ENCODE measurements around the gene KRT20. TPM values are rescaled to one million over a fixed set of nuclear protein-coding genes. Genes with fewer than 3 reads are reported as not detected.
"Not testable (repeated sequence)": the region's sequence is repeated elsewhere in the genome, so short reads cannot be mapped to it uniquely, and the experiment has no call there.

Gene KRT20
- total and polyA plus RNA-seq, 4 donors: not detected

DNA sequence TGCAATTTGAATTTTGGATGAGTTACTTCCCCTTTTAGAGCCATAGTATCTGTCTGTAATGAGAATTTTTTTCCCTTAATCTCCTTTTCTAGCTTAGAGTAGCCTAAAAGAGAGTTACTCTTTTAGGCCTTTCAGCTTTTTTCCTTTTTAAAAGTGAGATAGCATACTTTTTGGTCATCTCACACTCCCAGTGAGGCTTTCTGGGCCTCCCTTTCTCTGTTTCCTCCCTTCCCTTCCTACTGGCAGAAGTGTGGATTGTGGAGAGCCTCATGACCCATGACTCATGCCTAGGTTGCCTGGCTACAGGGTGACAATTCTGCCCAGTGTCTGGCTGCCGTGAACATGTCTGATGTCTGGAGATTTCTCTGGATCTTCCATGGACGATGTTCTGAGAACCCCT, 37.2 kb upstream of the KRT20 start:
- H3K27ac ChIP-seq (ENCODE audit: low read depth in 1 of 2, low read length in 2 of 2): no peak overlapping the region
- TF ChIP-seq RAD21 (IDR thresholded peaks at IDR 0.05) (no peak), JUND (IDR thresholded peaks at IDR 0.05) (peak in 1 of 2 donors; percentile 8), NR2F2 (IDR thresholded peaks at IDR 0.05) (no peak), FOXA2 (IDR thresholded peaks at IDR 0.05) (no peak), RXRA (IDR thresholded peaks at IDR 0.05) (no peak), FOXA1 (IDR thresholded peaks at IDR 0.05) (no peak)
- 72% methylated on average over 2 of the region's 2 CpGs for WGBS
- H3K9me3 ChIP-seq (ENCODE audit: control insufficient read depth in 4 of 4, low read length in 3 of 4): no peaks in the 10 kb centered on the region
- no peaks in the 10 kb centered on the region for H3K36me3 ChIP-seq (ENCODE audit: control insufficient read depth in 4 of 4, insufficient read depth in 3 of 4, low read depth in 1 of 4, low read length in 3 of 4)
- DNase-seq (ENCODE audit: low spot score): no peak
- no peaks in the 10 kb centered on the region for H3K4me1 ChIP-seq (ENCODE audit: control insufficient read depth in 4 of 4, insufficient read depth in 4 of 4, low read length in 3 of 4)
- no peak overlapping the region for H3K9ac ChIP-seq (ENCODE audit: low read depth in 1 of 2, low read length in 2 of 2)
- peaks cover 0 to 7% (median 1%) of the 10 kb centered on the region in 4 donors for H3K27me3 ChIP-seq (ENCODE audit: control insufficient read depth in 4 of 4, insufficient read depth in 4 of 4, low read length in 3 of 4)
- H3K4me3 ChIP-seq (ENCODE audit: low read depth in 1 of 3, low read length in 3 of 3): no peak overlapping the region

DNA sequence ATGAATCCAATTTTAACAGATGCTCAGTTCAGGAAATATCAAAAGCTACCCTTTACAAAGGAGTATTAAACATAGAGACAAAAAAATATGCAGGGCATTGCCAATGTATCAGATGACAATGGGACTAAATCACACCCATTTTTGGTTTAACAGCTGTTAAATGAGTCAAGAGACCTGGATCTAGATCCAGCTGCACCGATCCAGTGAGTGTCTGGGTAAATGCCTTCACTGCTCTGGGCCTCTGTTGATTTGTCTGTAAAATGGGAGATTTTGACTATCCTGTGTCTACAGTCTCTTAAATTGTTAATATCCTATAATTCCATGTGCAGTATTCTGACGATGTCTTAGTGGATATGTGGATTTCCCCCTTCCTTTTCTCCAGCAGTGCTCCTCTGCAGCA, 36.0 kb upstream of the KRT20 start:
- WGBS: 91% methylated on average over 2 of the region's 2 CpGs
- Histone ChIP-seq H3K36me3 (ENCODE audit: control insufficient read depth in 4 of 4, insufficient read depth in 3 of 4, low read depth in 1 of 4, low read length in 3 of 4) (no peaks in the 10 kb centered on the region), H3K27ac (ENCODE audit: low read depth in 1 of 2, low read length in 2 of 2) (no peak overlapping the region), H3K9ac (ENCODE audit: low read depth in 1 of 2, low read length in 2 of 2) (no peak overlapping the region), H3K4me3 (ENCODE audit: low read depth in 1 of 3, low read length in 3 of 3) (no peak overlapping the region), H3K4me1 (ENCODE audit: control insufficient read depth in 4 of 4, insufficient read depth in 4 of 4, low read length in 3 of 4) (no peaks in the 10 kb centered on the region), H3K9me3 (ENCODE audit: control insufficient read depth in 4 of 4, low read length in 3 of 4) (no peaks in the 10 kb centered on the region), H3K27me3 (ENCODE audit: control insufficient read depth in 4 of 4, insufficient read depth in 4 of 4, low read length in 3 of 4) (peaks cover 0 to 7% (median 1%) of the 10 kb centered on the region in 4 donors)
- TF ChIP-seq RAD21 (IDR thresholded peaks at IDR 0.05): no peak
- TF ChIP-seq, protein P1, sequence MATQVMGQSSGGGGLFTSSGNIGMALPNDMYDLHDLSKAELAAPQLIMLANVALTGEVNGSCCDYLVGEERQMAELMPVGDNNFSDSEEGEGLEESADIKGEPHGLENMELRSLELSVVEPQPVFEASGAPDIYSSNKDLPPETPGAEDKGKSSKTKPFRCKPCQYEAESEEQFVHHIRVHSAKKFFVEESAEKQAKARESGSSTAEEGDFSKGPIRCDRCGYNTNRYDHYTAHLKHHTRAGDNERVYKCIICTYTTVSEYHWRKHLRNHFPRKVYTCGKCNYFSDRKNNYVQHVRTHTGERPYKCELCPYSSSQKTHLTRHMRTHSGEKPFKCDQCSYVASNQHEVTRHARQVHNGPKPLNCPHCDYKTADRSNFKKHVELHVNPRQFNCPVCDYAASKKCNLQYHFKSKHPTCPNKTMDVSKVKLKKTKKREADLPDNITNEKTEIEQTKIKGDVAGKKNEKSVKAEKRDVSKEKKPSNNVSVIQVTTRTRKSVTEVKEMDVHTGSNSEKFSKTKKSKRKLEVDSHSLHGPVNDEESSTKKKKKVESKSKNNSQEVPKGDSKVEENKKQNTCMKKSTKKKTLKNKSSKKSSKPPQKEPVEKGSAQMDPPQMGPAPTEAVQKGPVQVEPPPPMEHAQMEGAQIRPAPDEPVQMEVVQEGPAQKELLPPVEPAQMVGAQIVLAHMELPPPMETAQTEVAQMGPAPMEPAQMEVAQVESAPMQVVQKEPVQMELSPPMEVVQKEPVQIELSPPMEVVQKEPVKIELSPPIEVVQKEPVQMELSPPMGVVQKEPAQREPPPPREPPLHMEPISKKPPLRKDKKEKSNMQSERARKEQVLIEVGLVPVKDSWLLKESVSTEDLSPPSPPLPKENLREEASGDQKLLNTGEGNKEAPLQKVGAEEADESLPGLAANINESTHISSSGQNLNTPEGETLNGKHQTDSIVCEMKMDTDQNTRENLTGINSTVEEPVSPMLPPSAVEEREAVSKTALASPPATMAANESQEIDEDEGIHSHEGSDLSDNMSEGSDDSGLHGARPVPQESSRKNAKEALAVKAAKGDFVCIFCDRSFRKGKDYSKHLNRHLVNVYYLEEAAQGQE (IDR thresholded peaks at IDR 0.05): no peak
- TF ChIP-seq HNF4G (IDR thresholded peaks at IDR 0.05): no peak
- TF ChIP-seq, protein P2, sequence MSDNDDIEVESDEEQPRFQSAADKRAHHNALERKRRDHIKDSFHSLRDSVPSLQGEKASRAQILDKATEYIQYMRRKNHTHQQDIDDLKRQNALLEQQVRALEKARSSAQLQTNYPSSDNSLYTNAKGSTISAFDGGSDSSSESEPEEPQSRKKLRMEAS (IDR thresholded peaks at IDR 0.05): no peak
- no peak for TF ChIP-seq NR2F2 (IDR thresholded peaks at IDR 0.05)
- no peak for TF ChIP-seq RXRA (IDR thresholded peaks at IDR 0.05)
- TF ChIP-seq JUND (IDR thresholded peaks at IDR 0.05): no peak
- TF ChIP-seq, protein P3, sequence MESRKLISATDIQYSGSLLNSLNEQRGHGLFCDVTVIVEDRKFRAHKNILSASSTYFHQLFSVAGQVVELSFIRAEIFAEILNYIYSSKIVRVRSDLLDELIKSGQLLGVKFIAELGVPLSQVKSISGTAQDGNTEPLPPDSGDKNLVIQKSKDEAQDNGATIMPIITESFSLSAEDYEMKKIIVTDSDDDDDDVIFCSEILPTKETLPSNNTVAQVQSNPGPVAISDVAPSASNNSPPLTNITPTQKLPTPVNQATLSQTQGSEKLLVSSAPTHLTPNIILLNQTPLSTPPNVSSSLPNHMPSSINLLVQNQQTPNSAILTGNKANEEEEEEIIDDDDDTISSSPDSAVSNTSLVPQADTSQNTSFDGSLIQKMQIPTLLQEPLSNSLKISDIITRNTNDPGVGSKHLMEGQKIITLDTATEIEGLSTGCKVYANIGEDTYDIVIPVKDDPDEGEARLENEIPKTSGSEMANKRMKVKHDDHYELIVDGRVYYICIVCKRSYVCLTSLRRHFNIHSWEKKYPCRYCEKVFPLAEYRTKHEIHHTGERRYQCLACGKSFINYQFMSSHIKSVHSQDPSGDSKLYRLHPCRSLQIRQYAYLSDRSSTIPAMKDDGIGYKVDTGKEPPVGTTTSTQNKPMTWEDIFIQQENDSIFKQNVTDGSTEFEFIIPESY (IDR thresholded peaks at IDR 0.05): no peak
- no peak for TF ChIP-seq TAF1 (conservative IDR thresholded peaks at IDR 0.05)
- TF ChIP-seq HNF4A (conservative IDR thresholded peaks at IDR 0.05): no peak
- TF ChIP-seq EGR1 (IDR thresholded peaks at IDR 0.05; ENCODE audit: low read depth in 2 of 2): no peak
- no peak for DNase-seq (ENCODE audit: low spot score)

DNA sequence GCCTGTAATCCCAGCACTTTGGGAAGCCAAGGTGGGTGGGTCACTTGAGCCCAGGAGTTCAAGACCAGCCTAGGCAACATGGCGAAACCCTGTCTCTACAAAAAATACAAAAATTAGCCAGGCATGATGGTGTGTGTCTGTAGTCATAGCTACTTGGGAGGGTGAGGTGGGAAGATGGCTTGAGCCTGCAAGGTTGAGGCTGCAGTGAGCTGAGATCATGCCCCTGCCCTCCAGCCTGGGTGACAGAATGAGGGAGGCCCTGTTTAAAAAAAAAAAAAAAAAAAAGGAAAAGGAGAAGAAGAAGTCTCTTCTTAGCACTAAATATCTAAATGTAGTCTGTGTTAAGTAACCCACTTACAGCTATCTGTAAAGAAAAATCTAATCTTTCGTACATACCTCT, 32.1 kb upstream of the KRT20 start:
- not testable (repeated sequence) for H3K9ac ChIP-seq (ENCODE audit: low read depth in 1 of 2, low read length in 2 of 2); H3K4me1 ChIP-seq (ENCODE audit: control insufficient read depth in 4 of 4, insufficient read depth in 4 of 4, low read length in 3 of 4); DNase-seq (ENCODE audit: low spot score); H3K4me3 ChIP-seq (ENCODE audit: low read depth in 1 of 3, low read length in 3 of 3); H3K9me3 ChIP-seq (ENCODE audit: control insufficient read depth in 4 of 4, low read length in 3 of 4); H3K27me3 ChIP-seq (ENCODE audit: control insufficient read depth in 4 of 4, insufficient read depth in 4 of 4, low read length in 3 of 4); H3K36me3 ChIP-seq (ENCODE audit: control insufficient read depth in 4 of 4, insufficient read depth in 3 of 4, low read depth in 1 of 4, low read length in 3 of 4); H3K27ac ChIP-seq (ENCODE audit: low read depth in 1 of 2, low read length in 2 of 2)
- 95% methylated on average over 2 of the region's 2 CpGs for WGBS
